PC-9 (cell line): ENCODE data around the gene ITK.

Experiments used
- EZH2 ChIP-seq: fragments of 200-600 bp; sonication (generic); IDR thresholded peaks from 2 replicates; pipeline ENCODE4 v1.8.0; 2017; ENCODE audit warnings: antibody characterized with exemption, low read depth
- TF ChIP-seq, protein P1 (sequence below): fragments of 200-600 bp; sonication (generic); conservative IDR thresholded peaks from 2 replicates; pipeline ENCODE4 v1.6.1; 2017; ENCODE audit warnings: mixed run types, antibody characterized with exemption, mild to moderate bottlenecking, moderate library complexity

DNA sequence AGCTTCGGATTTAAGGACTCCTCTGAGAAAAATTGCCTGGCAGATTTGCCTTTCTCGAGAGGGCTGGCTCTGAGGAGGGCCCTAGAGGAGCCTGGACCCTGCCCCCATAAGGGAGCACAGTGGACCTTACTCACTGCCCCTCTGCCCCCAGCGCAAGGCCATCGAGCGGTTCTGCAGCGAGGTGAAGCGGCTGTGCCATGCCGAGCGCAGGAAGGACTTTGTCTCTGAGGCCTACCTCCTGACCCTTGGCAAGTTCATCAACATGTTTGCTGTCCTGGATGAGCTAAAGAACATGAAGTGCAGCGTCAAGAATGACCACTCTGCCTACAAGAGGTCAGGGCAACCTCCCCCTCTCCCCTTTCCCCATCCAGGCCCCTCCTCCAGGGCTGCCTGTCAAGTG is 119.9 kb downstream of the ITK start:
- TF ChIP-seq, protein P1, sequence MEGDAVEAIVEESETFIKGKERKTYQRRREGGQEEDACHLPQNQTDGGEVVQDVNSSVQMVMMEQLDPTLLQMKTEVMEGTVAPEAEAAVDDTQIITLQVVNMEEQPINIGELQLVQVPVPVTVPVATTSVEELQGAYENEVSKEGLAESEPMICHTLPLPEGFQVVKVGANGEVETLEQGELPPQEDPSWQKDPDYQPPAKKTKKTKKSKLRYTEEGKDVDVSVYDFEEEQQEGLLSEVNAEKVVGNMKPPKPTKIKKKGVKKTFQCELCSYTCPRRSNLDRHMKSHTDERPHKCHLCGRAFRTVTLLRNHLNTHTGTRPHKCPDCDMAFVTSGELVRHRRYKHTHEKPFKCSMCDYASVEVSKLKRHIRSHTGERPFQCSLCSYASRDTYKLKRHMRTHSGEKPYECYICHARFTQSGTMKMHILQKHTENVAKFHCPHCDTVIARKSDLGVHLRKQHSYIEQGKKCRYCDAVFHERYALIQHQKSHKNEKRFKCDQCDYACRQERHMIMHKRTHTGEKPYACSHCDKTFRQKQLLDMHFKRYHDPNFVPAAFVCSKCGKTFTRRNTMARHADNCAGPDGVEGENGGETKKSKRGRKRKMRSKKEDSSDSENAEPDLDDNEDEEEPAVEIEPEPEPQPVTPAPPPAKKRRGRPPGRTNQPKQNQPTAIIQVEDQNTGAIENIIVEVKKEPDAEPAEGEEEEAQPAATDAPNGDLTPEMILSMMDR, result no peak
- no peak for TF ChIP-seq EZH2
